A549 (cell line): ENCODE measurements around the gene SEC24B.
"Not testable (repeated sequence)": the region's sequence is repeated elsewhere in the genome, so short reads cannot be mapped to it uniquely, and the experiment has no call there.

ENCODE experiments used
- MAFK ChIP-seq: fragments of 450-650 bp; IDR thresholded peaks from 2 replicates; pipeline ENCODE4 v1.6.1; 2014; ENCODE audit not compliant: partially characterized antibody
- RAD21 ChIP-seq, 2 experiments: fragments of >200 bp in 1 of 2; sonication (Bioruptor Twin) in 1 of 2; formaldehyde crosslinking in 1 of 2; IDR thresholded peaks in 1 of 2; conservative IDR thresholded peaks in 1 of 2; 2 replicates in 1 of 2; 3 replicates in 1 of 2; pipeline ENCODE4 v1.6.1; 2012 to 2018; ENCODE audit warnings: inconsistent platforms in 1 of 2
- SMC3 ChIP-seq: fragments of >200 bp; sonication (Bioruptor Twin); formaldehyde crosslinking; IDR thresholded peaks from 3 replicates; pipeline ENCODE4 v1.6.1; 2018; ENCODE audit warnings: inconsistent platforms
- TP53 ChIP-seq: fragments of 250-450 bp; sonication (Bioruptor Pico); IDR thresholded peaks from 2 replicates; pipeline ENCODE4 v1.5.0; 2021; ENCODE audit warnings: mild to moderate bottlenecking, moderate library complexity
- TF ChIP-seq, protein P1 (sequence below): fragments of >200 bp; sonication (Bioruptor Twin); formaldehyde crosslinking; IDR thresholded peaks from 3 replicates; pipeline ENCODE4 v1.5.1; 2016
- TF ChIP-seq, protein P2 (sequence below): fragments of 450-650 bp; IDR thresholded peaks from 2 replicates; pipeline ENCODE4 v1.6.1; 2014; ENCODE audit warnings: antibody characterized with exemption

DNA sequence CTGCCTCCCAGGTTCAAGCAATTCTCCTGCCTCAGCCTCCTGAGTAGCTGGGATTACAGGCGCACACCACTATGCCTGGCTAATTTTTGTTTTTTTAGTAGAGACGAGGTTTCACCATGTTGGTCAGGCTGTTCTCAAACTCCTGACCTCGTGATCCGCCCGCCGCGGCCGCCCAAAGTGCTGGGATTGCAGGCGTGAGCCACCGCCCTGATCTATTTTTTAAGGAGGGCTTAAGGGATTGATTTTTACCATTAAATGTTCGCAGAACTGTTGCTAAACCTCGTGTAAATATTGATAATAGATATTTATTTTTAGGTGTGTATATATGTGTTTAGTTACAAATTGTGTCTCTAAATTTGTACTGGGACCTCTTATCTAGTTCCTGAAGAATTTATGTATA, 79.8 kb downstream of the SEC24B start:
- TF ChIP-seq, protein P1, sequence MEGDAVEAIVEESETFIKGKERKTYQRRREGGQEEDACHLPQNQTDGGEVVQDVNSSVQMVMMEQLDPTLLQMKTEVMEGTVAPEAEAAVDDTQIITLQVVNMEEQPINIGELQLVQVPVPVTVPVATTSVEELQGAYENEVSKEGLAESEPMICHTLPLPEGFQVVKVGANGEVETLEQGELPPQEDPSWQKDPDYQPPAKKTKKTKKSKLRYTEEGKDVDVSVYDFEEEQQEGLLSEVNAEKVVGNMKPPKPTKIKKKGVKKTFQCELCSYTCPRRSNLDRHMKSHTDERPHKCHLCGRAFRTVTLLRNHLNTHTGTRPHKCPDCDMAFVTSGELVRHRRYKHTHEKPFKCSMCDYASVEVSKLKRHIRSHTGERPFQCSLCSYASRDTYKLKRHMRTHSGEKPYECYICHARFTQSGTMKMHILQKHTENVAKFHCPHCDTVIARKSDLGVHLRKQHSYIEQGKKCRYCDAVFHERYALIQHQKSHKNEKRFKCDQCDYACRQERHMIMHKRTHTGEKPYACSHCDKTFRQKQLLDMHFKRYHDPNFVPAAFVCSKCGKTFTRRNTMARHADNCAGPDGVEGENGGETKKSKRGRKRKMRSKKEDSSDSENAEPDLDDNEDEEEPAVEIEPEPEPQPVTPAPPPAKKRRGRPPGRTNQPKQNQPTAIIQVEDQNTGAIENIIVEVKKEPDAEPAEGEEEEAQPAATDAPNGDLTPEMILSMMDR: not testable (repeated sequence)
- TF ChIP-seq MAFK; RAD21 (conservative IDR thresholded peaks at IDR 0.05 in 1 of 2, IDR thresholded peaks at IDR 0.05 in 1 of 2); SMC3; TP53 (CRISPR knock-in tag): not testable (repeated sequence)
- TF ChIP-seq, protein P2, sequence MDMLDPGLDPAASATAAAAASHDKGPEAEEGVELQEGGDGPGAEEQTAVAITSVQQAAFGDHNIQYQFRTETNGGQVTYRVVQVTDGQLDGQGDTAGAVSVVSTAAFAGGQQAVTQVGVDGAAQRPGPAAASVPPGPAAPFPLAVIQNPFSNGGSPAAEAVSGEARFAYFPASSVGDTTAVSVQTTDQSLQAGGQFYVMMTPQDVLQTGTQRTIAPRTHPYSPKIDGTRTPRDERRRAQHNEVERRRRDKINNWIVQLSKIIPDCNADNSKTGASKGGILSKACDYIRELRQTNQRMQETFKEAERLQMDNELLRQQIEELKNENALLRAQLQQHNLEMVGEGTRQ: not testable (repeated sequence)
